Epithelial cell of proximal tubule (primary cell): ENCODE results near the gene COP1. TPM values are rescaled to one million over a fixed set of nuclear protein-coding genes. Genes with fewer than 3 reads are reported as not detected.
"Not testable (repeated sequence)": the region's sequence is repeated elsewhere in the genome, so short reads cannot be mapped to it uniquely, and the experiment has no call there.

ENCODE experiments used
- DNase-seq: peaks from one replicate; pipeline ENCODE4 v3.0.0-alpha.2; 2011; ENCODE audit warnings: low read depth
- H3K4me3 ChIP-seq: 2 replicates; pipeline ENCODE4 v1.5.1; 2011; ENCODE audit warnings: low read depth, mild to moderate bottlenecking, low read length
- CTCF ChIP-seq: conservative IDR thresholded peaks from 2 replicates; pipeline ENCODE4 v1.5.1; 2012; ENCODE audit warnings: low read depth, mild to moderate bottlenecking, low read length
- total RNA-seq: library from RNA; depleted of rRNA; stranded (reverse); fragments of >200 nt; gene quantifications from 2 replicates; pipeline ENCODE4 v1.2.3, GENCODE V29; 2015

COP1 gene
- total RNA-seq, 1 donor from 2014 or later = 47.4 TPM

- DNase-seq = peak; percentile 52
- no peak for TF ChIP-seq CTCF
- no peak overlapping the region for H3K4me3 ChIP-seq
These were observed 222.3 kb downstream of the COP1 start for GRCh38 chr1:175984813-175985212.

GRCh38 chr1:175984057-175984812 lies 222.9 kb downstream of the COP1 start:
- DNase-seq = no peak
- TF ChIP-seq CTCF = no peak
- no peak overlapping the region for H3K4me3 ChIP-seq

GRCh38 chr1:175983363-175983762 lies 223.7 kb downstream of the COP1 start:
- H3K4me3 ChIP-seq, DNase-seq: not testable (repeated sequence)

GRCh38 chr1:175981128-175981527 lies 226.0 kb downstream of the COP1 start:
- no peak for TF ChIP-seq CTCF
- H3K4me3 ChIP-seq = no peak overlapping the region
- no peak for DNase-seq

GRCh38 chr1:175978926-175979325 lies 228.2 kb downstream of the COP1 start:
- no peak overlapping the region for H3K4me3 ChIP-seq
- TF ChIP-seq CTCF = no peak
- no peak for DNase-seq

GRCh38 chr1:175978476-175978875 lies 228.6 kb downstream of the COP1 start:
- no peak for TF ChIP-seq CTCF
- H3K4me3 ChIP-seq = no peak overlapping the region
- DNase-seq = no peak

- H3K4me3 ChIP-seq = no peak overlapping the region
- no peak for TF ChIP-seq CTCF
- no peak for DNase-seq
These were observed 230.0 kb downstream of the COP1 start for GRCh38 chr1:175976865-175977642.
